Measurements from ENCODE around the gene ST6GALNAC1. TPM values are rescaled to one million over a fixed set of nuclear protein-coding genes. Genes with fewer than 3 reads are reported as not detected.

The ST6GALNAC1 gene
- total RNA-seq, 1 donor from 2014 or later: not detected

- H3K9me3 Mint-ChIP-seq (ENCODE audit: unreplicated experiment): no peaks in the 10 kb centered on the region
- no peaks in the 10 kb centered on the region for H3K27me3 Mint-ChIP-seq (ENCODE audit: unreplicated experiment)
- peak overlapping the region; percentile 47 for H3K27ac Mint-ChIP-seq (ENCODE audit: unreplicated experiment)
- DNase-seq (ENCODE audit: extremely low spot score, unreplicated experiment): peak; percentile 90
- H3K36me3 Mint-ChIP-seq (ENCODE audit: unreplicated experiment): peaks cover 24% of the 10 kb centered on the region
- H3K4me1 Mint-ChIP-seq (ENCODE audit: unreplicated experiment): peaks cover 42% of the 10 kb centered on the region
- no peak overlapping the region for H3K4me3 Mint-ChIP-seq (ENCODE audit: unreplicated experiment)
- TF ChIP-seq CTCF (IDR thresholded peaks at IDR 0.05): peak; percentile 76
Measured at GRCh38 chr17:76681222-76682137, 37.9 kb upstream of the ST6GALNAC1 start.

- H3K27me3 Mint-ChIP-seq (ENCODE audit: unreplicated experiment): no peaks in the 10 kb centered on the region
- H3K9me3 Mint-ChIP-seq (ENCODE audit: unreplicated experiment): no peaks in the 10 kb centered on the region
- no peak overlapping the region for H3K4me3 Mint-ChIP-seq (ENCODE audit: unreplicated experiment)
- H3K27ac Mint-ChIP-seq (ENCODE audit: unreplicated experiment): no peak overlapping the region
- no peak for TF ChIP-seq CTCF (IDR thresholded peaks at IDR 0.05)
- H3K4me1 Mint-ChIP-seq (ENCODE audit: unreplicated experiment): peaks cover 32% of the 10 kb centered on the region
- peaks cover 28% of the 10 kb centered on the region for H3K36me3 Mint-ChIP-seq (ENCODE audit: unreplicated experiment)
- no peak for DNase-seq (ENCODE audit: extremely low spot score, unreplicated experiment)
Measured at GRCh38 chr17:76679239-76679638, 35.7 kb upstream of the ST6GALNAC1 start.

GRCh38 chr17:76678330-76678729 is 34.8 kb upstream of the ST6GALNAC1 start:
- Mint-ChIP-seq H3K36me3 (ENCODE audit: unreplicated experiment) (peaks cover 24% of the 10 kb centered on the region), H3K9me3 (ENCODE audit: unreplicated experiment) (no peaks in the 10 kb centered on the region), H3K27me3 (ENCODE audit: unreplicated experiment) (no peaks in the 10 kb centered on the region), H3K4me3 (ENCODE audit: unreplicated experiment) (no peak overlapping the region), H3K4me1 (ENCODE audit: unreplicated experiment) (peaks cover 33% of the 10 kb centered on the region), H3K27ac (ENCODE audit: unreplicated experiment) (no peak overlapping the region)
- DNase-seq (ENCODE audit: extremely low spot score, unreplicated experiment): no peak
- TF ChIP-seq CTCF (IDR thresholded peaks at IDR 0.05): no peak

GRCh38 chr17:76677406-76677805 is 33.8 kb upstream of the ST6GALNAC1 start:
- no peak overlapping the region for H3K27ac Mint-ChIP-seq (ENCODE audit: unreplicated experiment)
- H3K4me1 Mint-ChIP-seq (ENCODE audit: unreplicated experiment): peaks cover 28% of the 10 kb centered on the region
- peaks cover 27% of the 10 kb centered on the region for H3K36me3 Mint-ChIP-seq (ENCODE audit: unreplicated experiment)
- no peak for TF ChIP-seq CTCF (IDR thresholded peaks at IDR 0.05)
- H3K4me3 Mint-ChIP-seq (ENCODE audit: unreplicated experiment): no peak overlapping the region
- no peak for DNase-seq (ENCODE audit: extremely low spot score, unreplicated experiment)
- H3K27me3 Mint-ChIP-seq (ENCODE audit: unreplicated experiment): no peaks in the 10 kb centered on the region
- peaks cover 3% of the 10 kb centered on the region for H3K9me3 Mint-ChIP-seq (ENCODE audit: unreplicated experiment)

DNA sequence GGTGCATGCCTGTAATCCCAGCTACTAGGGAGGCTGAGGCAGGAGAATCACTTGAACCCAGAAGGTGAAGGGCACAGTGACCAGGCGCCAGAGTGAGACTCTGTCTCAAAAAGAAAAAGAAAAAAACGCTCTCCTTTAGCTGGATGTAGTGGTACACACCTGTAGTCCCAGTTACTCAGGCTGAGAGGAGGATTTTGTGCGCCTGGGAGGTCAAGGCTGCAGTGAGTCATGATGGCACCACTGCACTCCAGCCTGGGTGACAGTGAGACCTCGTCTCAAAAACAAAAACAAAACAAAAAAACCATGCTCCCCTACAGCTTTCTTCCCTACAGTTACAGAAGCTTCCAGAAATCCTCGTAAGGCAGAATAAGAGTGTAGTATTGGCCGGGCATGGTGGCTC is 33.1 kb upstream of the ST6GALNAC1 start:
- H3K9me3 Mint-ChIP-seq (ENCODE audit: unreplicated experiment): peaks cover 3% of the 10 kb centered on the region
- no peak overlapping the region for H3K27ac Mint-ChIP-seq (ENCODE audit: unreplicated experiment)
- no peak overlapping the region for H3K4me3 Mint-ChIP-seq (ENCODE audit: unreplicated experiment)

More for the DNA sequence above, 33.1 kb upstream of the ST6GALNAC1 start:
- Mint-ChIP-seq H3K27me3 (ENCODE audit: unreplicated experiment) (no peaks in the 10 kb centered on the region), H3K4me1 (ENCODE audit: unreplicated experiment) (peaks cover 21% of the 10 kb centered on the region), H3K36me3 (ENCODE audit: unreplicated experiment) (peaks cover 23% of the 10 kb centered on the region)
- TF ChIP-seq CTCF (IDR thresholded peaks at IDR 0.05): no peak
- no peak for DNase-seq (ENCODE audit: extremely low spot score, unreplicated experiment)
